Gastrocnemius medialis (tissue), 4 donors: ENCODE results near the gene CTBP1. TPM values are rescaled to one million over a fixed set of nuclear protein-coding genes. Genes with fewer than 3 reads are reported as not detected.

Experiments used
- ATAC-seq, 2 donors: fragments of 150-250 bp; one replicate each; pipeline ENCODE4 v1.9.1; 2016
- DNase-seq, 2 donors: peaks; one replicate each; pipeline ENCODE4 v3.0.0-alpha.2; 2019
- H3K27ac ChIP-seq, 4 donors: fragments of 200-600 bp; sonication (generic); 1 replicate in 1 of 4; 2 replicates in 3 of 4; pipeline ENCODE4 v1.5.1; 2016 to 2018; ENCODE audit warnings: mild to moderate bottlenecking in 2 of 4, moderate library complexity in 1 of 4
- H3K27me3 ChIP-seq, 3 donors: fragments of 200-600 bp; sonication (generic) in 2 of 3; 1 replicate in 1 of 3; 2 replicates in 2 of 3; pipeline versions ENCODE4 v1.5.1 to v1.6.0; 2016 to 2019; ENCODE audit warnings: mild to moderate bottlenecking in 1 of 3, moderate library complexity in 1 of 3
- H3K36me3 ChIP-seq, 2 donors: fragments of 200-600 bp; sonication (generic) in 1 of 2; one replicate each; pipeline ENCODE4 v1.5.1; 2017 to 2018
- H3K4me1 ChIP-seq, 2 donors: fragments of 200-600 bp; sonication (generic) in 1 of 2; one replicate each; pipeline ENCODE4 v1.5.1; 2016 to 2017; ENCODE audit warnings: mild to moderate bottlenecking in 2 of 2
- H3K4me3 ChIP-seq, 4 donors: fragments of 200-600 bp; sonication (generic) in 3 of 4; 1 replicate in 1 of 4; 2 replicates in 3 of 4; pipeline ENCODE4 v1.5.1; 2016 to 2019; ENCODE audit warnings: mild to moderate bottlenecking in 2 of 4
- H3K9me3 ChIP-seq, 3 donors: fragments of 200-600 bp; sonication (generic) in 2 of 3; 1 replicate in 1 of 3; 2 replicates in 2 of 3; pipeline ENCODE4 v1.5.1; 2016 to 2019
- POLR2A ChIP-seq, 2 donors: fragments of 450-650 bp; IDR thresholded peaks; one replicate each; pipeline ENCODE4 v1.6.1; 2017; ENCODE audit warnings: antibody characterized with exemption in 2 of 2, mild to moderate bottlenecking in 2 of 2, moderate library complexity in 2 of 2
- in situ Hi-C, 4 donors: fragments of 200-750 bp; cut with MboI; loops; one replicate each; pipeline versions ENCODE4 v1.15.0 to v1.8.0; 2017; ENCODE audit warnings: low sequenced_read_pairs in 4 of 4
- intact Hi-C: fragments of 100-400 bp; cut with DNase I; formaldehyde crosslinking; loops from one replicate; pipeline ENCODE4 v1.15.1; 2023; ENCODE audit warnings: low total_unique reads
- total RNA-seq, 4 donors: library from RNA; depleted of rRNA; stranded (reverse); fragments of >200 nt; gene quantifications; one replicate each; pipeline versions ENCODE4 v1.1.0 to v1.2.3, GENCODE V29; 2016
- TF ChIP-seq, protein P1 (sequence below), 5 experiments: fragments of 450-650 bp in 3 of 5; fragments of 200-600 bp in 2 of 5; sonication (generic) in 2 of 5; IDR thresholded peaks in 4 of 5; conservative IDR thresholded peaks in 1 of 5; 1 replicate in 4 of 5; 2 replicates in 1 of 5; pipeline ENCODE4 v1.5.1; 2016 to 2019; ENCODE audit warnings: antibody characterized with exemption in 5 of 5, mild to moderate bottlenecking in 3 of 5, moderate library complexity in 3 of 5

Gene CTBP1
- total RNA-seq, 4 donors from 2014 or later, result 126 to 224 (median 169) TPM

GRCh38 chr4:1276984-1277383 lies 28.1 kb upstream of the CTBP1 start:
- no peak overlapping the region for H3K4me3 ChIP-seq
- in situ Hi-C loops (no loop called here), intact Hi-C loops (no loop called here)
- DNase-seq (no peak), ATAC-seq (no peak)
- no peak overlapping the region for H3K27ac ChIP-seq
- no peaks in the 10 kb centered on the region for H3K9me3 ChIP-seq
- TF ChIP-seq, protein P1, sequence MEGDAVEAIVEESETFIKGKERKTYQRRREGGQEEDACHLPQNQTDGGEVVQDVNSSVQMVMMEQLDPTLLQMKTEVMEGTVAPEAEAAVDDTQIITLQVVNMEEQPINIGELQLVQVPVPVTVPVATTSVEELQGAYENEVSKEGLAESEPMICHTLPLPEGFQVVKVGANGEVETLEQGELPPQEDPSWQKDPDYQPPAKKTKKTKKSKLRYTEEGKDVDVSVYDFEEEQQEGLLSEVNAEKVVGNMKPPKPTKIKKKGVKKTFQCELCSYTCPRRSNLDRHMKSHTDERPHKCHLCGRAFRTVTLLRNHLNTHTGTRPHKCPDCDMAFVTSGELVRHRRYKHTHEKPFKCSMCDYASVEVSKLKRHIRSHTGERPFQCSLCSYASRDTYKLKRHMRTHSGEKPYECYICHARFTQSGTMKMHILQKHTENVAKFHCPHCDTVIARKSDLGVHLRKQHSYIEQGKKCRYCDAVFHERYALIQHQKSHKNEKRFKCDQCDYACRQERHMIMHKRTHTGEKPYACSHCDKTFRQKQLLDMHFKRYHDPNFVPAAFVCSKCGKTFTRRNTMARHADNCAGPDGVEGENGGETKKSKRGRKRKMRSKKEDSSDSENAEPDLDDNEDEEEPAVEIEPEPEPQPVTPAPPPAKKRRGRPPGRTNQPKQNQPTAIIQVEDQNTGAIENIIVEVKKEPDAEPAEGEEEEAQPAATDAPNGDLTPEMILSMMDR (IDR thresholded peaks at IDR 0.05 in 4 of 5, conservative IDR thresholded peaks at IDR 0.05 in 1 of 5), result no peak
- no peak for TF ChIP-seq POLR2A (IDR thresholded peaks at IDR 0.05)
- H3K27me3 ChIP-seq, result no peaks in the 10 kb centered on the region
- no peaks in the 10 kb centered on the region for H3K4me1 ChIP-seq
- H3K36me3 ChIP-seq, result no peaks in the 10 kb centered on the region

DNA sequence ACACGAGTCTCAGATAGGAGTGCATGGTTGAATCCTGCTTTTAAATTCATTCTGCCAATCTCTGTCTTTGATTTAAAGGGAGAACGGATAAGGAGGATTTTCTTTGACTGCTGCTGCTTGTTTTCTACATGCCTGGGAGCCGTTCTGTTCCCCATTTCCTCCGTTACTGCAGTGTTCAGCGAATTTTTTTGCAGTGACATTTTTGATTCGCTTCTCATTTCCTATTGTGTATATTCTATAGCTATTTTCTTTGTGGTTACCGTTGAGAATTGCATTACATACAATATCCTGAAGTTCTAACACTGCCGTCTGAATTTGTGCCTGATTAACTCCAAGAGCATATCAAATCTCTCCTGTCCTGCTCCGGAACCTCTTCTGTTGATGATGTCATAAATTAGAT lies 25.9 kb upstream of the CTBP1 start:
- Histone ChIP-seq H3K4me3 (no peak overlapping the region), H3K9me3 (no peaks in the 10 kb centered on the region), H3K27ac (no peak overlapping the region), H3K4me1 (no peaks in the 10 kb centered on the region), H3K27me3 (no peaks in the 10 kb centered on the region), H3K36me3 (no peaks in the 10 kb centered on the region)
- in situ Hi-C loops, result no loop called here
- TF ChIP-seq, protein P1 (IDR thresholded peaks at IDR 0.05 in 4 of 5, conservative IDR thresholded peaks at IDR 0.05 in 1 of 5), result no peak
- TF ChIP-seq POLR2A (IDR thresholded peaks at IDR 0.05), result no peak
- no peak for DNase-seq
- intact Hi-C loops, result no loop called here
- ATAC-seq, result no peak

- no peak for TF ChIP-seq POLR2A (IDR thresholded peaks at IDR 0.05)
- TF ChIP-seq, protein P1 (IDR thresholded peaks at IDR 0.05 in 4 of 5, conservative IDR thresholded peaks at IDR 0.05 in 1 of 5), result no peak
- no peaks in the 10 kb centered on the region for H3K9me3 ChIP-seq
- H3K4me3 ChIP-seq, result no peak overlapping the region
- no peak overlapping the region for H3K27ac ChIP-seq
- DNase-seq, result no peak
- no peaks in the 10 kb centered on the region for H3K36me3 ChIP-seq
- no peaks in the 10 kb centered on the region for H3K4me1 ChIP-seq
- no peaks in the 10 kb centered on the region for H3K27me3 ChIP-seq
- no peak for ATAC-seq
- in situ Hi-C loops, result no loop called here
- intact Hi-C loops, result no loop called here
Measured at GRCh38 chr4:1271686-1272085, 22.8 kb upstream of the CTBP1 start.

DNA sequence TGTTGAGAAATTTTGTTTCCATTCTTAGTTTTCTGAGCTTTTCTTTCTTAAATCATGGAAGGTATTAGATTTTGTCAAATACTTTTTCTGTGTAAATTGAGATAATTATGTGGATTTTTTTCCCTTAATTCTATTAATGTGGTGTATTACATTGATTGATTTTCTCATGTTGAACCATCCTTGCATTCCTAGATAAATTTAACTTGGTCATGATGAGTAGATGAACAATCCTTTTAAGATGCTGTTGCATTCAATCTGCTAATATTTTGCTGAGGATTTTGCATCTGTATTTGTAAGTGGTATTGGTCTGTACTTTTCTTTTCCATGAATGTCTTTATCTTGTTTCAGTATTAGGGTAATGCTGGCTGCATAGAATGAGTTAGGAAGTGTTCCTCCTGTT lies 20.3 kb upstream of the CTBP1 start:
- in situ Hi-C loops, result loop anchor here (5.0 to 10.0 kb wide), 4 partner anchors 104 to 137 kb away; no protein-coding TSS in a partner anchor
- Histone ChIP-seq H3K27me3 (no peaks in the 10 kb centered on the region), H3K4me1 (no peaks in the 10 kb centered on the region), H3K27ac (no peak overlapping the region), H3K36me3 (no peaks in the 10 kb centered on the region), H3K4me3 (no peak overlapping the region), H3K9me3 (no peaks in the 10 kb centered on the region)
- no peak for TF ChIP-seq POLR2A (IDR thresholded peaks at IDR 0.05)
- TF ChIP-seq, protein P1 (IDR thresholded peaks at IDR 0.05 in 4 of 5, conservative IDR thresholded peaks at IDR 0.05 in 1 of 5), result no peak
- intact Hi-C loops, result no loop called here
- ATAC-seq (no peak), DNase-seq (no peak)
